AG09319 (cell line): ENCODE results near the gene SLC25A39.
"Not testable (repeated sequence)": the region's sequence is repeated elsewhere in the genome, so short reads cannot be mapped to it uniquely, and the experiment has no call there.

Experiments used
- DNase-seq: peaks from one replicate; pipeline ENCODE4 v3.0.0-alpha.2; 2010; ENCODE audit warnings: low read depth; ENCODE audit errors: extremely low read depth
- TF ChIP-seq, protein P1 (sequence below): IDR thresholded peaks from 2 replicates; pipeline ENCODE4 v1.5.1; 2011; ENCODE audit warnings: low read depth, mild to moderate bottlenecking, inconsistent platforms, low read length, moderate library complexity

The SLC25A39 gene

DNA sequence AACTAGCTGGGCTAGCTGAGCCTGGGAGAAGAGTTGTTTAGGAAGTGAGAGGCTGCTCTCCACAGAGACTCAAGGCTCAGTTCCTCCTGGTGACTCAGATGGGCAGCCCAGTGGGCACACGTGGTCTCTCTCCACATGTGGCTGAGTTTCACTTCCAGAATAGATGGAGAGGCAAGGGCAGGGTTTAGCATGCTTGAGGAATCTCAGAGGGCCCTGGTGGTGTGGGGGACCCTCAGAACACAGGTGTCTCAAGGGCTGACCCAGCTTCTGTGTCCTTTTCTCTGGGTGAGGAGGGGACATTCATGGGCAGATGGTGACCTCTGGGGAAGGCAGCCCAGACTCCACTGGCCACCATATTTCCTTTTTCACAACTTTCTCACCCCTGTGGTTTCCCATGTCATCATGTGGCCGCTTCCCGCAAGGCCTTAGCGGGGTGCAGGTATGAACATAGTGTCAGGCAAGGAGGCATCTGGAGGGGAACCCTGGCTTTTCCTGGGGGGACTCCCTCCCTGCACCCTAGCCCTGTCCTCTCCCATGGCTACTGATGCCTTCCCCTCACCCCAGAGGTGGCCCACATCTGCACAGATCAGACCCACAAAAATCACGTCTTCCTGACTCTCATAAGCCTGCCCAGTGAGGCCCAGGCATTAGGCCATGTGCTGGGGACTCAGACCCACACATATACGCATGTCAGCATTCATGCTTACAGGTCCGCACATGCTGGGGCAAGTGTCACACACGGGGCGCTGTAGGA, 23.8 kb upstream of the SLC25A39 start:
- TF ChIP-seq, protein P1, sequence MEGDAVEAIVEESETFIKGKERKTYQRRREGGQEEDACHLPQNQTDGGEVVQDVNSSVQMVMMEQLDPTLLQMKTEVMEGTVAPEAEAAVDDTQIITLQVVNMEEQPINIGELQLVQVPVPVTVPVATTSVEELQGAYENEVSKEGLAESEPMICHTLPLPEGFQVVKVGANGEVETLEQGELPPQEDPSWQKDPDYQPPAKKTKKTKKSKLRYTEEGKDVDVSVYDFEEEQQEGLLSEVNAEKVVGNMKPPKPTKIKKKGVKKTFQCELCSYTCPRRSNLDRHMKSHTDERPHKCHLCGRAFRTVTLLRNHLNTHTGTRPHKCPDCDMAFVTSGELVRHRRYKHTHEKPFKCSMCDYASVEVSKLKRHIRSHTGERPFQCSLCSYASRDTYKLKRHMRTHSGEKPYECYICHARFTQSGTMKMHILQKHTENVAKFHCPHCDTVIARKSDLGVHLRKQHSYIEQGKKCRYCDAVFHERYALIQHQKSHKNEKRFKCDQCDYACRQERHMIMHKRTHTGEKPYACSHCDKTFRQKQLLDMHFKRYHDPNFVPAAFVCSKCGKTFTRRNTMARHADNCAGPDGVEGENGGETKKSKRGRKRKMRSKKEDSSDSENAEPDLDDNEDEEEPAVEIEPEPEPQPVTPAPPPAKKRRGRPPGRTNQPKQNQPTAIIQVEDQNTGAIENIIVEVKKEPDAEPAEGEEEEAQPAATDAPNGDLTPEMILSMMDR, result no peak
- DNase-seq, result no peak

GRCh38 chr17:44347206-44348055, 22.8 kb upstream of the SLC25A39 start:
- not testable (repeated sequence) for DNase-seq

- DNase-seq, result no peak
- TF ChIP-seq, protein P1, result no peak
Observed at GRCh38 chr17:44346064-44346844, 21.6 kb upstream of the SLC25A39 start.

DNA sequence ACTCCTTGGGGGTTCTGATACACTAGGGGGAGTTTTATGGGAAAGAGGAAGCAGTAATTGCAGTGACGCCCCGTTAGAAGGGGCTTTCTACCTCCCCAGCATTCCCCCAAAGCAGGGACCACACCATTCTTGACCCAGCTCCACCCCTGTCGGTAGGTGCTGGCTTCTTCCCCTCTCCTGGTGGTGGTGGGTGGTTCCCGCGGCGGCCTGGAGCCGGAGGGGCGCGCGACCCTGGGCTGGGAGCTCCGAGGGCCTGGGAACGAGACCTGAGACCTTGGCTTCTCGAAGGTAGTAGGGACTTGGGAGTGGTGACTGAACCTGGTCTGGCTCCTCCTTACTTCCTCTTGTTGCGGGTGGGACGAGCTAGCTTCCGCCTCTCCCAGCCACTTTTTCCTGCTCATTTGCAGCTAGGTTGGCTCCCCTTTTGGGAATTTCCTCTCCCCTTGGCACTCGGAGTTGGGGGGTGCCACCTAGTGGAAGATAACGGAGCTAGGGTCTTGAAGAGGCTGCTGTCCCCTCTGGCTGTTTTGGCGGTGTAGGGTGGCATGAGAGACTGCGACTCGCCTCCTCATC, 20.9 kb upstream of the SLC25A39 start:
- TF ChIP-seq, protein P1, result peak; percentile 61
- no peak for DNase-seq

- DNase-seq, result peak; percentile 97
- TF ChIP-seq, protein P1, result no peak
Observed at GRCh38 chr17:44344939-44345453, 20.4 kb upstream of the SLC25A39 start, which contains the start of gene GRN. Gene GRN, plus strand, starts transcription at chr17:44345302. Its CDS starts 3,863 bp downstream, at chr17:44349165.

- TF ChIP-seq, protein P1, result no peak
- DNase-seq, result no peak
Observed at GRCh38 chr17:44343510-44344209, 19.0 kb upstream of the SLC25A39 start.

DNA sequence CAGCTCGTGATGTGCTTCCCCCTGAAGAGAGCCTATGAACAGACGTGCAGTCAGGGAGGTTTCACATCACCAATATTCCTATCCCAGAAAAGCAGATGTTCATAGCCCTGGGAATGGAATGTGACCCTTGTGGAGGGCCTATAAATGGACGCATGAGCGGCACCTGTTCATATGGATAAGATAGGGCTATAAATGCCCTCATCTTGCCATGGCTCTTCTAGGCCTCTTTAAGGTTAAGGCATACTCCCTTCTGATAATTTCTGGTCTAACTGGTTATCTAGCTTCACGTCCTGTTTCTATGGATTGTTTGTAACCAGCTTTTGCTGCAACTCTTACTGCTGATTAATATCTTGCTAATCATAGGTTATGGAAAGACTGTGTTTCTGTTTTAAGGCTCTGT, 15.9 kb upstream of the SLC25A39 start:
- not testable (repeated sequence) for DNase-seq
